Measurements from ENCODE around the gene ARHGEF4.
A peak's percentile ranks its signal among the peaks of the same experiment; 100 is the strongest.

Gene ARHGEF4

DNA sequence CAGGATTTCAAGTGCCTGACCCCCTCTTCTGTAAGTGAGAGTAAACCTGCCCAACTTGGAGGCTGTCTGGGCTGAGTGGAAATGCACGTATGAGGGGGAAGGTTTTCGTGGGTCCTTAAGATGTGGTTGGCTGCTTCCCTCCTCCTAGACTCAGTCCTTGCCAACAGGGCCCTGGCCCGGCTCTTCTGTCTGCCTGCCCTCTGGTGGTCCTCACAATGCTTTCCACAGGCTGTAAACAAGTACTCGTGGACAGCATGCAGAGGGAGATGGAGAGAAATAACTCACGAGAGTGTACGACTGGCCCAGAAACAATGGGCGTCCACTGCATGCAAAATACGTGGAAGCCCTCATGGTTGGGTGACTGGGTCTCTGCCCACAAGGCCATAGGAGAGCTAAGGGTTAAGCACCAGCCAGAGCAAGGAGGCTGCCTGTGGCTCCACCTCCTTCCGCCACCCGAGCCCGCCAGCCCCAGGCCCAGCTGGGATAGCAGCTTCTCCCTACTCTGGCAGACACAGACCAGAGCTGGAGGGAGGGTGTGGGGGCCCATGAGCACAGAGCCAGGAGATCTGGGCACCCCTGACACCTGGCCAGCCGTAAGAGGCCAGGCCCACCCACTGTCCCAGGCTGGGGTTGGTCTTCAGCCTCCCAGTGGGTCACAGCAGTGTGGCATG, 17.0 kb upstream of the ARHGEF4 start:
- DNase-seq (ENCODE audit: low spot score), result no peak

DNA sequence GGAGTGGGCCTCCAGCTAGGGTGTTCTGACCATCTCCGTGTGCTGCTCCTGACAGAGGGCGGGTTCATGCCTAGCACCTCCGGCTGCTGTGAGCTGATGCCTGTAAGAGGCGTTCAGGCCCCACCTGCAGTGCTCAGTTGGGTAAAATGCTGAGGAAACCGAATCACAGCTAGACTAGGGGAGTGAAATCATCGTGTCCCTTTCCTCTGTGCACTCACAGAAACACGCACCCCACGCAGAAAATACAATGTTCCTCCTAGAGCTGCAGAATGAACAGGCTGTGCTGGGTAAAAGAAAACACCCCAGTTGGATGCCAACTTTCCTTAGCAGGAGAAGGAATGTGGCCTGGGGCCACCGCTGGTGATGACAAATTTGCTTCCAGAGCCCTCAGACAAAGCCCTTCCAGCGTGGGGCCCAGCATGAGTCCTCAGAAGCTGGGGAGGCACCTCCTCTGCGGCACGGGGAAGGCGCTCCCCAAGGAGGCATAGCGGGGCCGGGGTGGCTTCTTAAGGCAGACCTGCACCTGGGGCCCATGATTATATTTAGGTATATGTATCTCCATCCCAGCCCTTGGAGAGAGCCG, 16.3 kb upstream of the ARHGEF4 start:
- DNase-seq (ENCODE audit: low spot score), result no peak

DNA sequence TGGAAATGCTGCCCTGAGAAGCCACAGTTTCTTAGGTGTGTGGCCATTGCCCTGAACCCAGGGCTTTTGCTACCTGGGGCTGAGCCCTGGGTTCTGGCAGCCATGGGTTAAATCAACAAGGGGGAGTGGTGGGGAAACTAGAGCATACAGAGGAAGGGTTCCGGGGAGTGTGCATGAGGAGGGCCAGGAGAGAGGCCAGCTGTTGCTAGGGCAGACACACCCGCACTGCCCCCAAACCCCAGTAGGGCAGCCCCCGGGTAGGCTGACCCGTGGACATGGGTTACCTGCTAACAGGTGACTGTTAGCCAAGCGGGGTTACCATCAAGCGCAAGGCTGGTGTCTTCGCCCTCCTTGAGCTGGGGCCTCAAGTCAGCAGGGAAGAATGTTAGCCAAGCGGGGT, 14.8 kb upstream of the ARHGEF4 start:
- no peak for DNase-seq (ENCODE audit: low spot score)

DNA sequence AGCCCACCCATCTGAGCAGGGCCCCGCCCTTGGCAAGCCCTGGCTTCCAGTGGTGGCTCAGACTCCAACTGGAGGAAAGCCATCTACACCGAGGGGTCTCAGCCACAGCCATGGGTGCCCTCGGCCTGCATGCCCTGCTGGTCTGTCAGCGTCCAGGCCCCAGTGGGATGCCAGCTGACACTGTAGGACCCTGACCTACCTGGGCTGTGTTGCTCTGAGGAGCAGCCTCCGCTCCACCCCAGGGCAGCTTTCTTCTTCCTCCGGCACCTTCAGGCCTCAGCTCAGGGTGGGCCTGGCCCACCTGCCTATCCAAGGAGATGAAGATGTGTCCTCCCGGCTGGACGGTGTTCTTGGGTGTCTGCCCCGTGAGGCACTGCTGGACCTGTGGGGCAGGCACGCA, 13.9 kb upstream of the ARHGEF4 start:
- no peak for DNase-seq (ENCODE audit: low spot score)

DNA sequence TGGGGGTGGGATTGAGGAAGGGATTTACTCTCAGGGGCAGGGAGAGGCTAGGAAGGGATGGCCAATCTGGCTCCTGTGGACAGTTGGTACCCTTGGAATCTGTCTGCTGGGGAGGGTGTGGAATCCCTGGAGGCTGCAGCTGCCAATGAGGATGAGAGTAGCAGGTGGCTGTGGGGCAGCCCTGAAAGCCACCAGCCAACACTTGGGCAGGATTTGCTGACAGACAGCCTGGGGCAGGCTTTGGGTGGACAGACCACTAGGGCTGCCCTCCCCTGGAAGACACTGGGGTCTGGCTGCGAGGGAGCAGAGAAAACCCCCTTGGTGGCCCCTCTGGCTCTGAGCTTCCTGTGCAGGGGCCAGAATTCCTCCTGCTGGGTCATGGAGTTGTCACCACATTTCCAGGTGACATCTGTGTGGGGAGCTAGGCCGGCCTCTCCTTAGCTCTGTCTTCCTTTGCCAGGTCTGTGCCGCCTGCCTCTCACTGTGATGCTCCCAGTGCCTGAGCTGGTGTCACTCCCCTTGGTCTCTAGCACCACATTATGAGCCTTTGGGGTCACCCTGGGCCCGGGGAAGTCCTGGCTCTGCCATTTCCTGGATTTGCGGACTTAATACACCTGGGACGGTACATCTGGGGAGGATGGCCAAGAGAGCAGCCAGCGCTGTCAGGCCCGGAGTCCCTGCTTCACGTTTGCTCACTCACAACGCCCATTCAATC, 13.4 kb upstream of the ARHGEF4 start:
- no peak for DNase-seq (ENCODE audit: low spot score)

DNA sequence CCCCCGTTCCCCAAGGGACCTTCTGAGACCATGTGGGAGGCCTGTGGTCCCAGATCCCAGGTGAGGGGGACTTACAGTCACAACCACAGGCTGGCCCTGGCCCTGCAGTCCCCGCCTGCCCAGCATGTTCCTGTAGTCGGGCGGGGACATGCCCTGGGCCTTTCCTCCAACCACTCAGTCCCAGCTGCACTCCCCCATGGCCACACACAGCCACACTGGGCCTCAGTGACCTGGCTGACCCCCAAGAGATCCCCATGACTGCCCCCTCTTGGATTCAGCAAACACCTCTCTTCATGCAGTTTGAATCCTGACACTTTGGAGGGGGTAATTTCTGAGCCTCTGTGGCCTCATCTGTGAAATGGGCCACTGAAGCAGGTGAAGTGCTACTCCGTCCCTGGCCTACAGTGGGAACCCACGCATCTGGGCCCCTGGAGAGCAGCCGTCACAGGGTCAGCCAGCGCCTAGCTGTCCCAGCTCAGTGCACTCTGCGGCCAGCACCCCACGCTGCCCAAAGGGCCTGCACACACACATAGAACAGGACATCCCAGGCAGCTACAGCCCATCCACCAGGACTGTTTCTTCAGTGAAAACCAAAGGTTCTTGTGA, 12.7 kb upstream of the ARHGEF4 start:
- DNase-seq (ENCODE audit: low spot score), result no peak

DNA sequence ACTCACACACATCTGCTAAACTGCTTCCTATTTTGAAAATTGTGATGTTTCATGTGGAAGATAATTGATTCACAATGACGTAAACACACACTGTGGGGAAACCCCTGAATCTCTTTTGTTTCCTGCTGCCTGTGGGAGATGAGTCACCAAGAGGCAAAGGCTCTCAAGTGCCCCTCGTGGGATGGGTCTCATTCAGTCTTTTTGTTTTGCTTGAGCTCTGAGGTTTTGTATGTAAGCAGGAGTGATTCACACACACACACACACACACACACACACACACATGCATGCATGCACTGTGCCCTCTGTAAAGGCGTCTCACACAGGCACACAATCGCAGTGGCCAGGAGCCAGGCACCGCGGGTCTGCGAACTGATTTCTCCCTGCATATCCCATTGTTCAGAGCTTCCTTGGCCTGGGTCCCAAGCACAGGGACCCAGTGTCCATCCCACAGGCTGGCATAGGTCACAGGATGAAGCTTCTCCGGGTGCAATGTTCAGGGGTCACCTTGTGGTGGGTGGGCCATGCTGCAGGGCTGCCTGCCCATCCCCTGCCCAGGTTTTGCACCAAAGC, 12.1 kb upstream of the ARHGEF4 start:
- DNase-seq (ENCODE audit: low spot score), result peak; percentile 39

DNA sequence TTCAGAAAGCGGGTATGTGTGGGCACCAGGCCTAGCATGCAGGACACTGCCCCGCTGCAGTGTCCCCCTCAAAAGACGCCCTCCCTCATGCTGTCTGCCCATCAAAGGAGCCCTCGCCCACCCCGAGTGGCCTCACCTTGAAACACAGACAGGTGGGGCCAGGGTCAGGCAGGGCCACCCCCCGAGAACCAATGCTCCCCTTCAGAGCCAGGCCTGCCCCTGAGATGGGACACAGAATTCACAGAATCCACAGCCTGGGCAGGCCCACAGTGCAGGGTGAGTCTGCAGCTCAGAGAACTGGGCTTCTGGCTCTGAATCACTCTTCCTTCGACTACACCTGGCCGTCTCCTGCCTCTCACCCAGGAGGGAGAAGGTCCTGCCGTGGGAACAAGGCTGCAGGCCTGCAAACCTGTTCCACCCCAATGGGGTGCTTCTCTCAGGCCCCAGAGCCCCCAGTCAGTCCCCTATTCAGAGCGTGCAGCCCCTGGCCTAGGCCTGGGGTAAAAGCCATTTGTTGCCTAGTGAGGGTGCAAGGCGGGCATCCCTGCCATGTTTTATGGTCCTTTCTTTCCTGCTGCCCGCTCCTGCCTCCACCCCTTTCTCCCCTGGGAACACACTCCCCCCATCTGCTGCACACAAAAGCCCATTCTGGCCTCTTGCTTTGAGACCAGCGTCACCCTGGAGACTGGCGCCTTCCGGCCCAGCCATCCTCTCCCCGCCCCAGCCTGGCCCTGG, 11.3 kb upstream of the ARHGEF4 start:
- no peak for DNase-seq (ENCODE audit: low spot score)

DNA sequence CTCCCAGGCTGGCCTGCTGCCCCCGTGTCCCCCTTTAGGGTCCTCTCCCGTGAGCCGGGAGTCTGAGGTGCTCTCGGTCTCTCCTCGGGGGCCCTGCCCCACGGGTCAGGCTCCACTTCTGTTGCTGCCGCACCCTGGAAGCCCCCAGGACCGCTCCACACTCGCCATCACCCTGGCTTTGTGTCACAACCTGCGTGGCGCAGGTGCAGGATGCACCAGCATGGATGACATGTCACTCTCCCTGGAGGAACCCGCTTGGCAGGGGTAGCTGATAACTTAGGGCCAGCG, 10.8 kb upstream of the ARHGEF4 start:
- DNase-seq (ENCODE audit: low spot score), result no peak

DNA sequence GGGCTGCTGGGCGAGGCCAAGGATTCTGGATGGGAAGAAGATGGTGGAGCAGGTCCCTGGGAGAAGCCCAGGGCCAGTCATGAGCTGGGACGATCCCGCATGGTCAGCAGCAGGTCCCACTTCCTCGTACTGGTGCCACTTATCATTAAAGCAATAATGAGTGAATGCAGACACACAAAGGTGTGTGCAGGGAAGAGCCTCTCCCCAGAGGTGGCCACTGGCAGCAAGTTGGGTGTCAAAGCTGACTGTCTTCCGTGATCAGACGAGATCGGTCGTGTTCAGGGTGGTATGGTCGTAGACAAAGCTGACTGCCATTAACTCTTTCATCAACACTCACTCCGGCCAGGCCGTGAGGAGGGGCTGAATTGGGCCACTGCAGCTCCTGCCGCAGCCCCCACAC, 10.3 kb upstream of the ARHGEF4 start:
- no peak for DNase-seq (ENCODE audit: low spot score)

DNA sequence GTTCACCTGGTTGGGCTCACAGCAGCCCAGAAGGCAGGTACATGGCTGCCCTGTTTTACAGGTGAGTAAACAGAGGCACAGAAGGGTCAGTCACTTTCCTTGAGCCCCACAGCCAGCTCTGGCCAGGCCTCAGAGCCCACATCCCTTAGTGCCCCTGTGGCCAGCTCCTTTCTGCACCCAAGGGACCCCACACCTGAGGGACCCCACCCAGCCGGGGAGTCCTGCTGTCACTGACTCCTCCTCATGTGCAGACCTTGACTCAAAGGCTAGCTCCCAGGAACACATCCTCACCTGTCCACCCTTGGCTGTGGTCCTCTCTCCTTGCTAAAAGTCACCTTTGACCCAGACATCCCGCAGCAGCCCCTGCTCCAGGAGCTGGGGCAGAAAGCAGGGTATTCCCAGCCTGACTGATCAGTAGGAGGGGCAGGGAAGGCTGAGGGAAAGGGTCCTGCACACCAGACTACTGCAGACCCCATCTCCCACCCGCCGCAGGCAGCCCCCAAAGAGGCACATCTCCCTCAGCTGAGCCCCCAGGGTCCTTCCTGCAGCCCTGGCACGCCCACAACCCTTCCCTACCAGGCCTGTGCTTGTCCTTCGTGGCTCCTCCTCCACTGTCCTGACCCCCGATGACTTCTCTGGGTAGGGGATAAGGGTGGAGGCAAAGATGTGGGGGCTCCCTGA, 9.8 kb upstream of the ARHGEF4 start:
- DNase-seq (ENCODE audit: low spot score), result no peak

DNA sequence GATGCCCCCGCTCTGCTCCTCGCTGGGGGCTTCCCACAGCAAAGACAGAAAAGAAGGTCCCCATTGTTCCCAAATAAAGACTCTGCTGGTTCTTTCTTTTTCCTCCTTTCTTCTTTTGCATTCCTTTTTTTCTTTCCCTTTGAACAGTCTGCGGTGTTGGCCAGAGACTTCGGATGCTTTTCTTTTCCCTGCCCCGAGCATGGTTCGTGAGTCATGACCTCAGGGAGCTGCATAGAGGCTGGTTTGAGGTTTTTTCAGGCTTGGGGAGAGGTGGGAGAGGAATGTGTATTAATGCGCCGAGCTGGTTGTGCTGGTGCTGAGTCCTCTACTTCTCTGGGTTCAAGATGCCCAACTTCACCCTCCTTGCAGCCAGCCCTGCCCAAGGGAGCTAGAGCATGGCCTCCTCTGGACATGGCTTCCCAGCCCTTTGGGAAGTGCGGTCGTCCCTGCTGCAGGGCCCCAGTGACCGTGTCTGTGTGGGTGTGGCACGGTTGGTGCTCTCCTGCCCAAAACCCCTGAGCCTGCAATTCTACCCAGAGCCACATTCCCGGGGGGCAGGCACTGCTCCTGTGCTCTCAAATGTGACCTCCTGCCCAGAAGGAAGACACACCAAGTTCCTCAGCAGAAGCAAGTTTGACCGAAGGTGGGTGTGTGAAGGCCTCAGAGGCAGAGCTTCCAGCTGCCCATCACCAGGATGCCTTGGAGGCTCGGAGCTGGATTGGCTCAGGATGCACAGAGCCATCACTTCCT, 9.0 kb upstream of the ARHGEF4 start:
- no peak for DNase-seq (ENCODE audit: low spot score)

DNA sequence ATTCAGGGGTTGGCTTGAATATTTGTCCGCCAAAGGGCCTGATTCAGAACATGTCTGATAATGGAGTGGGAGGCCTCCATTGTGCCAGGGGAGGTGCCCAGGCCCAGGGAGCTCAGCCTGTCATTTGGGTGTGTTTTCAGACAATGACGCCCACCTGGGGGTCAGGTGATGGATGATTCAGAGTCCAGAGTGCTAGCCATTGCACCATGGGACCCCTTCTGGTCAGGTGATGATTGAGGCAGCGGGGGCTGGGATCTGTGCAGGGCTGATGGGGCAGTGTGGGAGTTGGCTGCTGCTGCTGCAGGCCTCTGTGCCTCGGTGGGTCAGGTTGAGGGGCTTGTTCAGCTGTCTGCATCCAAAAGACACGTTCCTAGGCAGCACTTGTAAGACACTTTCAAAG, 8.3 kb upstream of the ARHGEF4 start:
- DNase-seq (ENCODE audit: low spot score), result no peak

DNA sequence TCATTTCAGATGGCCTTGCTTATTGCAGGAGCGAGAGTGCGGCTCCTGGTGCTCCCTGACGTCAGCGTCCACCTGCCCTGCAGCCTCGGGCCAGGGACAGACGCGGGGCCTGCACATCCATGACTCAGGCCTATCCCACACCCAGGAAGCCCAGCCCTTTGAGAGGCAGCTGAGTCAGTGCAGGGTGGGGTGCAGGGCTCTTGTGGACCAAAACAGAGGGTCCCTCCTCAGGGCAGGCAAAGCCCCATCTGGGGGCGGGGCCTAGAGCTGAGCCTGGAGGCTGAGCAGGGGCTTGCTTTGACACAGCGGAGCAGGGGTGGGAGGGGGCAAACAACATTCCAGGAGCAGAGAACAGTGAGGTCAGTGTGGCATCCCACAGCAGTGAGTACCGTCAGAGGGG, 7.7 kb upstream of the ARHGEF4 start:
- DNase-seq (ENCODE audit: low spot score), result no peak

DNA sequence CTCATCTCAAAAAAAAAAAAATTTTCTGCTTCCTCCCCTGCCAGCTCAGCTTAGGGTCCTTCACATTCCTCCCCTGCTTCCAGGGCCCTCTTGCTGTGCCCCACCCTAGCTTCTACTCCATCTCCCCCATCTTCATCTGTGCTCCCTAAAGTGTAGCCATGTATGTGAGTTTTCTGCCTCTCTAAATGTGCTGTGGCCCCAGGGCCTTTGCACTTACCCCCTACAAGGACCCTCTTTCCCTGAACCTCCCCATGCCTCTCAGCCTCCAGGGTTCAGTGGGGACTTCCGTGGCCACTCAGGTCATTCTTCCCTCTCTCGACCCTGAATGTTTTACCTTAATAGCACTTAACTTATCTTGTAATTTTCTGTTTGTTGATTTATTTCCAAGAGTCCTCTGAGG, 6.2 kb upstream of the ARHGEF4 start:
- DNase-seq (ENCODE audit: low spot score), result no peak

DNA sequence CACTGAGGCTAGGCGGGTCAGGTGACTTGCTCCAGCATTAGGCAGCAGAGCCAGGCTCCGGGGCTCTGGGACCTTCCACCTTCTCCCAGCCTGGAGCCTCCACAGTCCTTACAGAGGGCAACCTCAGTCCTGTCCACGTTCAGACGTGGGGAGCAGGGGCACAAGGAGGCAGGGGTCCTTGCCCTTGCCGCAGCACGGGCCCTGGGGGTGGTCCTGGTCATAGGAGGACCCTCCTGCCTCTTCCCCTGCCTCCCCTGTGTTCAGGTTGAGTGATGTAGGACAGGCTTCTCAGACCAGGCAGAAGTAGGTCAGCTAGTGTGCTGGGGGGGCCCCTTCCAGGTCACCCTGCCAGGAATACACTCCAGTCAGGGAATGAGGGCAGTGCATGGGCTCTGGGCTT, 5.4 kb upstream of the ARHGEF4 start:
- no peak for DNase-seq (ENCODE audit: low spot score)

DNA sequence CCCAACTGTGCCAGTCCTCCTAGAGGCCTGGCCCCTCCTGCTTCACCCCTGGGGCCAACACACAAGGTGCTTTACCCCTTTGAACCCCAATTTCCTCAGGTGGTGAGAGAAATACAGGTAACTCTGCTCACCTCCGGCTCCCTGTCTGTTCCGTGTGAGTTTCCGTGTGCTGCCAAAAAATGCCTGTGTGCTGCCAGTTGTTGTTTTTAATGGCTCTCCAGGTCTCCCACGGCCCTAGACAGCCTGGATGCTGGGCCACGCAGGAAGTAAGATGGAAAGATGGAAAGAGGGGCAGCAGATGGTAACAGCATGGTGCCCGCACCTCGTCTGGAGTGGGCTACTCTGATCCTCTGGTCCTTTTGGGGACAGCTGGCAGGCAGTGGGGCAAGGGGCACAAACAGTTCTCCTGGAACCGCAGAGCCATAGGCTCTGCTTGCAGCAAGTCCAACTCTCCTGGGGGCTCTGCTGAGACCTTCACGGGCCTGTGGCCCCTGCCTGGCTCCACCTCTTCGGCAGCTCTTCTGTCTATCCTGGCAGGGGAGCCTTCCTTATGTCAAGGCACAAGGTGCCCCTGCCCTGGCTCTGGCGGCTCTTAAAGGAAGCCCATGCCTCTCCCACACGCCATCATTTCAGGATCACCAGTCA, 4.3 kb upstream of the ARHGEF4 start:
- no peak for DNase-seq (ENCODE audit: low spot score)

DNA sequence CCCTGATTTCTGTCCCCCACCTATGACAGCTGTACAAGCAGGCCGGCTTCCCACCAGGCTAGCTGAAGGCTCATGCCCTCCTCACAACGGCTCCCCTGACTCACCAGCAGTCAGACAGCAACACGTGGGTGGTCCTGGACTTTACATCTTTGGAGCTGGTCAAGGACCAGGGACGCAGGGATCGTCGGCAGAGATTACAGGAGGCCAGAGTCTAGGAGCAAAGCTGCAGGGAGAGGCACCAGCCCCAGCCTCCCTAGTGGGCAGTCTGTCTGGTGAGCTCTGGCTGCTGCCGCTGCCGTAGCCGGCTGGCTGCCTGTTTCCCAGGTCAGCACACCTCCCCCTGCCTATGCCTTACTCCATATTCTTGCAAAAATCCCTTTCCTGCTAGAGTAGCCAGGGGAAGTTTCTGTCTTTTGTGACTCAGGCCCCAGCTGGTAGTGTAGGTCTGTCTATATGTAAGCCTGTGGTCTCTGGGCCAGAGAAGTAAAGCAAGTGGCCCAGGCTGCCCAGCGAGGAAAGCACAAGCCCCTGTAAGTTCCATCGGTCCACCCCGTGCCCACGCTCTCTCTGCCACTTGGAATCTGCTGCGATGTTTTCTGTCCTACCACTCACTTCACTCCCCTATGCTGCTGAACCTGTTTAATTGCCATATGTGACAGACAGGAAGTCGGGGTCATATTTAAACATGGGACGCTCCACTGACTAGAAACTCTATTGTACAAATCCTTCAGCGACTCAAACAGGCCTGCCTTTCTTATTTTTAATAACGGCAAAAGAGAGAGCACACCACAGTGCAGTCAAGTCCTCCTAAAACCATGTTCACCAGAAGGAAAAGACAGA, 2.4 kb upstream of the ARHGEF4 start:
- DNase-seq (ENCODE audit: low spot score), result peak; percentile 9

DNA sequence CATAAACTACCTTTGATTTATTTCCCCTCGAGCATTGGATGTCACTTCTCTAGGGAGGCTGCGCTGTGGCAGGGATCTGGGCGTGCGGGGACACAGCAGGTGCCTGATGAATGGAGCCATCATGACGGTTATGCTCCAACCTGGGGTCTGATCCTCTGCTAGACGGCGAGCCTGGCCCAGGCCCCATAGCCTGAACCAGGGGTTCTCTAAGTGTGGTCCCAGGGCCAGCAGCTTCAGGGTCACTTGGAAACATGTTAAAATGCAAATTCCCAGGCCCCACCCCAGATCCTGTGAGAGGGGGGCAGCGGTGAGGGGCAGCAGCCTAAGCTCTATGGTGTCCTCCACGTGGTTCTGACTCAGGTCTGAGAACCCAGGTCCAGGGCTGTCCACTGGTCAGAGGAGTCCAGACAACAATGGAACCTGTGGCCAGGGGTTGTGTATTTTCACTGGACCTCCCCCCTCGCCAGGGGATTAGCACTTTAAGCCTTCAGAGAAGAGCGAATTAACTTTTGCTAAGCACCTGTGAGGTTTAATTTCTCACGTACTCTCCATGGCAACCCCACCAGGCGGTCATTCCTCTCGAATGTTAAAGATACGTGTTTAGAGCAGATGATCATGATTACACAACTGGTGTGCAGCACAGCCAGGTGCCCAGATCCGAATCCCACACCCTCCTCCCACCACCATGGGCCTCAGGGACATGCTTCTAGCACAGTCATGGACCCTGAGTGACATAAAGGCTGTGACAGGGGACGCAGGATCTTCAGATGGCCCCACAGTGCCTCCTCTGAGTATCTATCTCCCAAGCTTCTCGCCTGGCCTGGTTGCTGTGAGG, 1.6 kb upstream of the ARHGEF4 start:
- no peak for DNase-seq (ENCODE audit: low spot score)
